Lung (tissue), 12 donors: ENCODE measurements around the gene ASCC1. TPM values are rescaled to one million over a fixed set of nuclear protein-coding genes. Genes with fewer than 3 reads are reported as not detected.

Source experiments
- ATAC-seq: fragments of 200-7000 bp; cut with Tn5 transposase; one replicate; pipeline ENCODE4 v1.9.1; 2020; ENCODE audit warnings: moderate number of reproducible peaks; ENCODE audit not compliant: insufficient read depth, low FRiP score
- DNase-seq, 3 donors: peaks; one replicate each; pipeline ENCODE4 v3.0.0-alpha.2; 2013 to 2017
- H3K27ac ChIP-seq, 2 donors: one replicate each; pipeline ENCODE4 v1.5.1; 2013; ENCODE audit warnings: mild to moderate bottlenecking in 2 of 2, moderate library complexity in 2 of 2, control low read depth in 1 of 2, inconsistent platforms in 1 of 2, low read depth in 1 of 2, low read length in 1 of 2
- H3K27me3 ChIP-seq, 3 donors: one replicate each; pipeline ENCODE4 v1.5.1; 2013; ENCODE audit warnings: low read length in 2 of 3; ENCODE audit not compliant: control insufficient read depth in 3 of 3, insufficient read depth in 3 of 3
- H3K36me3 ChIP-seq, 4 donors: one replicate each; pipeline ENCODE4 v1.5.1; 2013; ENCODE audit warnings: low read length in 4 of 4, mild to moderate bottlenecking in 1 of 4, moderate library complexity in 1 of 4; ENCODE audit not compliant: control insufficient read depth in 4 of 4, insufficient read depth in 4 of 4
- H3K4me1 ChIP-seq, 5 donors: one replicate each; pipeline ENCODE4 v1.5.1; 2013; ENCODE audit warnings: low read length in 5 of 5, mild to moderate bottlenecking in 2 of 5, moderate library complexity in 1 of 5; ENCODE audit not compliant: control insufficient read depth in 5 of 5, insufficient read depth in 5 of 5
- H3K4me3 ChIP-seq: one replicate; pipeline ENCODE4 v1.5.1; 2013; ENCODE audit warnings: mild to moderate bottlenecking, control low read depth, moderate library complexity
- H3K9ac ChIP-seq, 2 donors: one replicate each; pipeline ENCODE4 v1.5.1; 2013; ENCODE audit warnings: low read length in 2 of 2, control low read depth in 1 of 2; ENCODE audit not compliant: insufficient read depth in 1 of 2
- H3K9me3 ChIP-seq, 4 donors: one replicate each; pipeline ENCODE4 v1.5.1; 2013; ENCODE audit warnings: low read length in 3 of 4, mild to moderate bottlenecking in 1 of 4, moderate library complexity in 1 of 4; ENCODE audit not compliant: control insufficient read depth in 4 of 4, insufficient read depth in 3 of 4
- WGBS, 2 donors: extraction: QIAGEN DNeasy Blood & Tissue Kit; methylation state at CpG; one replicate each; pipeline ENCODE4 v1.1.7; 2013; 5-methylcytosine and 5-hydroxymethylcytosine counted together
- polyA plus RNA-seq, 2 donors: library from polyadenylated mRNA; stranded (reverse); fragments of 200-250 nt; gene quantifications; one replicate each; pipeline ENCODE4 v1.2.1, GENCODE V29; 2013
- total RNA-seq, 2 donors: library from RNA; depleted of rRNA in 1 of 2; stranded (reverse); fragments of >200 nt in 1 of 2; gene quantifications; one replicate each; pipeline ENCODE4 v1.2.1, GENCODE V29; 2014 to 2021
- TF ChIP-seq, protein P1 (sequence below): IDR thresholded peaks from 2 replicates; pipeline ENCODE4 v1.5.1; 2012; ENCODE audit warnings: mild to moderate bottlenecking; ENCODE audit errors: control extremely low read depth, extremely low read depth
- donor health status: control.
- donor health status: control.
- donor health status: Bipolar disorder and iron deficiency.
- donor health status: healthy.
- donor health status: DM: yes; HTN: yes; CAD: no.

The ASCC1 gene
- total and polyA plus RNA-seq, 4 donors = 9.0 to 29.9 (median 24.2) TPM

DNA sequence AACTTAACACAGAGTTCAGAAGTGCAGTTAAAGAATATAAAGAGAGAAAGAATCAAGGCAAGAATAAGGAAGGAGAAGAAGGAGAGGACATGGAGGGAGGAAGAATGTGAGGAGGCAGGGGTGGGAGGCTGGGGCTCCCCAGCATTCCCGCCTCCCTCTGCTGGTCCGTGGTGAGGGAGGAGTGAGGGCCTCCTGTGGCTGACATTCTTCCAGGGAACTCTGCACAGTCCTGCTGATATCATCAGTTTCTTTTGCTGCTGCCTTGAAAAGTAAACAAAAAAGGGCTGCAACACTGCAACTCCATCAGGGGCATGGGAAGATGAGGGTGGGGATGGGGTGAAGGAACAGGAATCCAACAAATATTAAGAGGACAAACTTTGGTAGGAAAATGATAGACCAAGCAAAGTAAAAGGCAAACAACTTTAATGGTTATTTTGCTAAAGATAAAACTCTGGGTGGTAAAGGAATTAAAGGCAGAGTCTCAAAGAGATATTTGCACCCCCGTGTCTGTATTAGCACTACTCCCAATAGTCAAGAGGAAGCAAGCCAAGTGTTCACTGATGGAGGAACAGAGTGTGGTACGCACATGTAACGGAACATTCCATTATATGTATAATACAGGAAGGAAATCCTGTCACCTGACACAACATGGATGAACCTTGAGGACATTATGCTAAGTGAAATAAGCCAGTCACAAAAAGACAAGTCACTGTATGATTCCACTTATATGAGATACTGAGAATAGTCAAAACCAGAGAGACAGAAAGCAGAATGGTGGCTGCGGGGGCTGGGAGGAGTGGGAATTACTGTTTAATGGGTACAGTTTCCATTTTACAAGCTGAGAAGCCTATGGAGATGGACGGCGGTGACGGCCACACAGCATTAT is 119.7 kb downstream of the ASCC1 start:
- no peak overlapping the region for H3K27ac ChIP-seq
- H3K27me3 ChIP-seq = no peaks in the 10 kb centered on the region
- no peak for ATAC-seq
- H3K9ac ChIP-seq = no peak overlapping the region
- peaks cover 0 to 14% (median 4%) of the 10 kb centered on the region in 5 donors for H3K4me1 ChIP-seq
- whole genome bisulfite sequencing, 2 donors = 79% methylated on average over 9 of the region's 9 CpGs
- no peaks in the 10 kb centered on the region for H3K9me3 ChIP-seq
- TF ChIP-seq, protein P1, sequence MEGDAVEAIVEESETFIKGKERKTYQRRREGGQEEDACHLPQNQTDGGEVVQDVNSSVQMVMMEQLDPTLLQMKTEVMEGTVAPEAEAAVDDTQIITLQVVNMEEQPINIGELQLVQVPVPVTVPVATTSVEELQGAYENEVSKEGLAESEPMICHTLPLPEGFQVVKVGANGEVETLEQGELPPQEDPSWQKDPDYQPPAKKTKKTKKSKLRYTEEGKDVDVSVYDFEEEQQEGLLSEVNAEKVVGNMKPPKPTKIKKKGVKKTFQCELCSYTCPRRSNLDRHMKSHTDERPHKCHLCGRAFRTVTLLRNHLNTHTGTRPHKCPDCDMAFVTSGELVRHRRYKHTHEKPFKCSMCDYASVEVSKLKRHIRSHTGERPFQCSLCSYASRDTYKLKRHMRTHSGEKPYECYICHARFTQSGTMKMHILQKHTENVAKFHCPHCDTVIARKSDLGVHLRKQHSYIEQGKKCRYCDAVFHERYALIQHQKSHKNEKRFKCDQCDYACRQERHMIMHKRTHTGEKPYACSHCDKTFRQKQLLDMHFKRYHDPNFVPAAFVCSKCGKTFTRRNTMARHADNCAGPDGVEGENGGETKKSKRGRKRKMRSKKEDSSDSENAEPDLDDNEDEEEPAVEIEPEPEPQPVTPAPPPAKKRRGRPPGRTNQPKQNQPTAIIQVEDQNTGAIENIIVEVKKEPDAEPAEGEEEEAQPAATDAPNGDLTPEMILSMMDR = no peak
- peak; percentile 57 to 82 (median 66) for DNase-seq
- peaks cover 0 to 14% (median 4%) of the 10 kb centered on the region in 4 donors for H3K36me3 ChIP-seq
- H3K4me3 ChIP-seq = no peak overlapping the region

DNA sequence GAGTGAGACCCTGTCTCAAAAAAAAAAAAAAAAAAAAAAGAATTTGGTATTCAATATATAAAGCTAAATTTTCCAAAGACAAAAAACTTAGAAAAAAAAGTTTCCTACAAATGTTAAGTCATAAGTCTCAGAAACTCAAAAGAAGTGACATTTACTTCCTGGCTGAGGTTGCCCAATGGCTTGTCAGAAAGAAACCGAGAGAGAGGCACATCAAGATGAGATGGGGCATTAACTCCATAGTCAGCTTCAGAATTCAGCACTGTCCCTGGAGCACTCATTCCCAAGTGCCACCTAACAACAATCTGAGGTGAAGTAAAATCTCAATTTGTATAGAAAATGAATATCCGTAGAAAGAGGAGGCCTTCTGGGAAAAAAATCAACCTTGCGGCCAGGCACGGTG is 120.9 kb downstream of the ASCC1 start:
- Histone ChIP-seq H3K27me3 (peaks cover 0 to 1% (median 0%) of the 10 kb centered on the region in 3 donors), H3K4me1 (peaks cover 0 to 14% (median 4%) of the 10 kb centered on the region in 5 donors), H3K4me3 (no peak overlapping the region), H3K27ac (no peak overlapping the region), H3K36me3 (peaks cover 0 to 10% (median 3%) of the 10 kb centered on the region in 4 donors), H3K9ac (no peak overlapping the region), H3K9me3 (no peaks in the 10 kb centered on the region)
- TF ChIP-seq, protein P1 = no peak
- 86 to 91% methylated on average over 4 of the region's 4 CpGs for WGBS, 2 donors
- ATAC-seq = no peak
- DNase-seq = no peak

DNA sequence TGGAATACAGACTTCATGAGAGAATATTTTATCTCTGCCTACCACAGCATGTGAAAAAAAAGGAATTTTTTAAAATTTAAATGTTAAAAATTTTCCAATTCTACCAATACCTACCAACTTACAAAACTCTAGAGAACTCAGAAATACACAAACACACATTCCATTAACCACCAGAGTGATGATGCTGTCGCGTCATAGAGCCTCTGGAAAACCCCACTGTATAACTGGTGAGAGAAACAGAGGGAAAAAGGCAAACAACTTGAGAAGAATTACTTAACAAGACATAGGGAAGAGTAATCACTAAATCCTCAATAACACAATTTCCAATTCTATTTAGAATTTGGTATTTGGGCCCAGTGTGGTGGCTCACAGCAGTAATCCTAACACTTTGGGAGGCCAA is 121.5 kb downstream of the ASCC1 start:
- no peak overlapping the region for H3K27ac ChIP-seq
- DNase-seq (no peak), ATAC-seq (no peak)
- H3K36me3 ChIP-seq = peaks cover 0 to 10% (median 3%) of the 10 kb centered on the region in 4 donors
- TF ChIP-seq, protein P1 = no peak
- H3K4me3 ChIP-seq = no peak overlapping the region
- WGBS, 2 donors = 96 to 100% methylated on average over 2 of the region's 2 CpGs
- H3K9me3 ChIP-seq = no peaks in the 10 kb centered on the region
- peaks cover 0 to 7% (median 0%) of the 10 kb centered on the region in 3 donors for H3K27me3 ChIP-seq
- H3K9ac ChIP-seq = no peak overlapping the region
- peaks cover 0 to 14% (median 4%) of the 10 kb centered on the region in 5 donors for H3K4me1 ChIP-seq
